Mucosa of rectum (tissue), 2 donors: ENCODE data around the gene SLC4A1.

ENCODE experiments used
- H3K27ac ChIP-seq, 2 donors: one replicate each; pipeline ENCODE4 v1.7.0; 2013; ENCODE audit warnings: inconsistent platforms in 2 of 2, low read depth in 2 of 2, low read length in 2 of 2
- H3K27me3 ChIP-seq, 2 donors: one replicate each; pipeline ENCODE4 v1.7.0; 2013; ENCODE audit warnings: low read length in 2 of 2; ENCODE audit not compliant: control insufficient read depth in 2 of 2, insufficient read depth in 2 of 2
- H3K36me3 ChIP-seq, 2 donors: one replicate each; pipeline ENCODE4 v1.7.0; 2013; ENCODE audit warnings: low read length in 2 of 2; ENCODE audit not compliant: control insufficient read depth in 2 of 2, insufficient read depth in 2 of 2
- H3K4me1 ChIP-seq, 2 donors: one replicate each; pipeline ENCODE4 v1.7.0; 2013; ENCODE audit warnings: low read length in 2 of 2, mild to moderate bottlenecking in 1 of 2; ENCODE audit not compliant: control insufficient read depth in 2 of 2, insufficient read depth in 2 of 2
- H3K4me3 ChIP-seq, 2 donors: one replicate each; pipeline ENCODE4 v1.7.0; 2013; ENCODE audit warnings: low read length in 2 of 2
- H3K9ac ChIP-seq, 2 donors: one replicate each; pipeline ENCODE4 v1.7.0; 2013; ENCODE audit warnings: low read length in 2 of 2, low read depth in 1 of 2, mild to moderate bottlenecking in 1 of 2
- H3K9me3 ChIP-seq, 2 donors: one replicate each; pipeline ENCODE4 v1.7.0; 2013; ENCODE audit warnings: low read length in 2 of 2; ENCODE audit not compliant: control insufficient read depth in 2 of 2
- donor health status: healthy.
- donor health status: Normal muscosa, but diverticular disease.

Gene SLC4A1

GRCh38 chr17:44267818-44268490, at the start of gene SLC4A1:
TSS of gene SLC4A1 (minus strand) at chr17:44268135. CDS start at chr17:44262866, 5,269 bp downstream.
- H3K4me1 ChIP-seq, result no peaks in the 10 kb centered on the region
- H3K36me3 ChIP-seq, result no peaks in the 10 kb centered on the region
- H3K4me3 ChIP-seq, result no peak within 1 kb of the TSS
- peaks cover 0 to 5% of the 10 kb centered on the region in 2 donors for H3K27me3 ChIP-seq
- no peaks in the 10 kb centered on the region for H3K9me3 ChIP-seq
- no peak within 1 kb of the TSS for H3K27ac ChIP-seq
- H3K9ac ChIP-seq, result no peak within 1 kb of the TSS

GRCh38 chr17:44317545-44317944, 49.6 kb upstream of the SLC4A1 start:
- Histone ChIP-seq H3K9ac (no peak overlapping the region), H3K4me1 (no peaks in the 10 kb centered on the region), H3K9me3 (no peaks in the 10 kb centered on the region), H3K27ac (no peak overlapping the region), H3K36me3 (peaks cover 11 to 31% of the 10 kb centered on the region in 2 donors), H3K4me3 (no peak overlapping the region), H3K27me3 (peaks cover 21 to 37% of the 10 kb centered on the region in 2 donors)

GRCh38 chr17:44315760-44316731, 48.1 kb upstream of the SLC4A1 start:
- H3K9ac ChIP-seq, result no peak overlapping the region
- H3K27me3 ChIP-seq, result peaks cover 21 to 37% of the 10 kb centered on the region in 2 donors
- H3K4me1 ChIP-seq, result no peaks in the 10 kb centered on the region
- H3K4me3 ChIP-seq, result no peak overlapping the region
- peaks cover 10 to 18% of the 10 kb centered on the region in 2 donors for H3K36me3 ChIP-seq
- no peaks in the 10 kb centered on the region for H3K9me3 ChIP-seq
- no peak overlapping the region for H3K27ac ChIP-seq

- Histone ChIP-seq H3K27ac (no peak overlapping the region), H3K4me1 (no peaks in the 10 kb centered on the region), H3K9me3 (no peaks in the 10 kb centered on the region), H3K9ac (no peak overlapping the region), H3K27me3 (peaks cover 21 to 37% of the 10 kb centered on the region in 2 donors), H3K4me3 (peak overlapping the region in 1 of 2 donors; percentile 31), H3K36me3 (peaks cover 2 to 9% of the 10 kb centered on the region in 2 donors)
Measured at GRCh38 chr17:44314869-44315661, 47.1 kb upstream of the SLC4A1 start.

GRCh38 chr17:44314524-44314868, 46.6 kb upstream of the SLC4A1 start:
- Histone ChIP-seq H3K4me1 (no peaks in the 10 kb centered on the region), H3K27me3 (peaks cover 21 to 37% of the 10 kb centered on the region in 2 donors), H3K4me3 (no peak overlapping the region), H3K27ac (no peak overlapping the region), H3K9ac (no peak overlapping the region), H3K9me3 (no peaks in the 10 kb centered on the region), H3K36me3 (peaks cover 0 to 3% of the 10 kb centered on the region in 2 donors)

- peaks cover 21 to 37% of the 10 kb centered on the region in 2 donors for H3K27me3 ChIP-seq
- no peak overlapping the region for H3K9ac ChIP-seq
- no peak overlapping the region for H3K4me3 ChIP-seq
- H3K27ac ChIP-seq, result no peak overlapping the region
- H3K36me3 ChIP-seq, result no peaks in the 10 kb centered on the region
- H3K9me3 ChIP-seq, result no peaks in the 10 kb centered on the region
- no peaks in the 10 kb centered on the region for H3K4me1 ChIP-seq
Measured at GRCh38 chr17:44314031-44314430, 46.1 kb upstream of the SLC4A1 start.

GRCh38 chr17:44312396-44313104, 44.6 kb upstream of the SLC4A1 start:
- H3K4me1 ChIP-seq, result peaks cover 0 to 3% of the 10 kb centered on the region in 2 donors
- no peak overlapping the region for H3K4me3 ChIP-seq
- H3K27me3 ChIP-seq, result peaks cover 21 to 35% of the 10 kb centered on the region in 2 donors
- no peaks in the 10 kb centered on the region for H3K9me3 ChIP-seq
- H3K36me3 ChIP-seq, result no peaks in the 10 kb centered on the region
- H3K9ac ChIP-seq, result no peak overlapping the region
- H3K27ac ChIP-seq, result no peak overlapping the region

GRCh38 chr17:44311562-44312181, 43.7 kb upstream of the SLC4A1 start:
- no peak overlapping the region for H3K9ac ChIP-seq
- no peak overlapping the region for H3K4me3 ChIP-seq
- peaks cover 0 to 4% of the 10 kb centered on the region in 2 donors for H3K4me1 ChIP-seq
- no peaks in the 10 kb centered on the region for H3K9me3 ChIP-seq
- H3K36me3 ChIP-seq, result no peaks in the 10 kb centered on the region
- no peak overlapping the region for H3K27ac ChIP-seq
- peaks cover 21 to 35% of the 10 kb centered on the region in 2 donors for H3K27me3 ChIP-seq
